HepG2 (cell line): ENCODE measurements around the gene TMEM114. TPM values are rescaled to one million over a fixed set of nuclear protein-coding genes. Genes with fewer than 3 reads are reported as not detected.

Source experiments
- AHDC1 ChIP-seq: sonication (generic); formaldehyde crosslinking; IDR thresholded peaks from 2 replicates; pipeline ENCODE4 v1.5.1; 2020; ENCODE audit warnings: mild to moderate bottlenecking, missing genetic modification reagents, borderline replicate concordance
- EZH2 ChIP-seq: conservative IDR thresholded peaks from 2 replicates; pipeline ENCODE4 v1.6.1; 2012; ENCODE audit warnings: mild to moderate bottlenecking, low read depth, low read length, moderate library complexity
- IRF2 ChIP-seq: IDR thresholded peaks from 2 replicates; pipeline ENCODE4 v1.6.1; 2018; ENCODE audit warnings: missing genetic modification reagents, missing compliant biosample characterization
- MAFG ChIP-seq: sonication (generic); formaldehyde crosslinking; IDR thresholded peaks from 2 replicates; pipeline ENCODE4 v1.5.1; 2020; ENCODE audit warnings: mild to moderate bottlenecking, missing genetic modification reagents
- MNT ChIP-seq: fragments of 450-650 bp; IDR thresholded peaks from 2 replicates; pipeline ENCODE4 v1.6.1; 2016
- STAT6 ChIP-seq: sonication (generic); formaldehyde crosslinking; IDR thresholded peaks from 2 replicates; pipeline ENCODE4 v1.4.0; 2020; ENCODE audit warnings: missing genetic modification reagents, mild to moderate bottlenecking, borderline replicate concordance
- ZNF317 ChIP-seq: sonication (generic); formaldehyde crosslinking; IDR thresholded peaks from 2 replicates; pipeline ENCODE4 v1.5.0; 2020; ENCODE audit warnings: mild to moderate bottlenecking, missing genetic modification reagents
- ZNF768 ChIP-seq: sonication (generic); formaldehyde crosslinking; IDR thresholded peaks from 2 replicates; pipeline ENCODE4 v1.4.0; 2020; ENCODE audit warnings: missing genetic modification reagents
- ZNF883 ChIP-seq: sonication (generic); formaldehyde crosslinking; IDR thresholded peaks from 2 replicates; pipeline ENCODE4 v1.5.1; 2020; ENCODE audit warnings: mild to moderate bottlenecking, missing genetic modification reagents; ENCODE audit errors: not compliant biosample characterization
- ZXDC ChIP-seq: sonication (generic); formaldehyde crosslinking; IDR thresholded peaks from 2 replicates; pipeline ENCODE4 v1.5.0; 2020; ENCODE audit warnings: mild to moderate bottlenecking, missing genetic modification reagents
- polyA plus RNA-seq, 8 experiments: library from polyadenylated mRNA; depleted of rRNA in 3 of 8; stranded (reverse) in 7 of 8; unstranded in 1 of 8; fragments of >200 nt; fragmentation: Illumina TruSeq in 4 of 8; extraction: Trizol in 4 of 8; gene quantifications; 2 replicates each; pipeline versions ENCODE4 v1.2.1 to v1.2.3, GENCODE V29; 2011 to 2016; ENCODE audit warnings: low read depth in 4 of 8, missing spikeins in 1 of 8, mixed read lengths in 1 of 8; ENCODE audit not compliant: insufficient read depth in 1 of 8
- total RNA-seq, 5 experiments: library from RNA; depleted of rRNA; stranded (reverse); fragments of >200 nt; fragmentation: Illumina TruSeq; extraction: Trizol; gene quantifications; 2 replicates each; pipeline ENCODE4 v1.2.3, GENCODE V29; 2016; ENCODE audit warnings: low read depth in 1 of 5

TMEM114 gene
- total and polyA plus RNA-seq, 2 of the 13 experiments (the other 11 are each of a cell fraction or from before 2014, with no cell fraction given), result not detected

- no peak for TF ChIP-seq ZNF883 (CRISPR knock-in tag)
- no peak for TF ChIP-seq MNT
- TF ChIP-seq MAFG, result no peak
- TF ChIP-seq STAT6 (CRISPR knock-in tag), result no peak
- TF ChIP-seq ZXDC (CRISPR knock-in tag), result no peak
- TF ChIP-seq ZNF768 (CRISPR knock-in tag), result 0 out of 2 replicates have a peak, but pooled peaks have one; percentile 50
- TF ChIP-seq EZH2, result no peak
- TF ChIP-seq ZNF317 (CRISPR knock-in tag), result no peak
- TF ChIP-seq IRF2 (CRISPR knock-in tag), result no peak
- no peak for TF ChIP-seq AHDC1 (CRISPR knock-in tag)
Measured at GRCh38 chr16:8569650-8570346, 20.5 kb downstream of the TMEM114 start (continued).
